MM.1S (cell line): ENCODE data around the gene SPI1.

Experiments
- DNase-seq: peaks from one replicate; pipeline ENCODE4 v3.0.0-alpha.2; 2015
- H2AFZ ChIP-seq: fragments of 300-600 bp; sonication (generic); 2 replicates; pipeline ENCODE4 v1.6.0; 2016; ENCODE audit warnings: antibody characterized with exemption, low read length
- H3F3A ChIP-seq: fragments of 300-600 bp; sonication (generic); 2 replicates; pipeline ENCODE4 v1.6.1; 2016; ENCODE audit warnings: mild to moderate bottlenecking, antibody characterized with exemption, low read length, moderate library complexity, mixed read lengths; ENCODE audit not compliant: insufficient read depth
- H3K27ac ChIP-seq: fragments of 300-600 bp; sonication (generic); 2 replicates; pipeline ENCODE4 v1.5.1; 2016; ENCODE audit warnings: mild to moderate bottlenecking, low read length
- H3K27me3 ChIP-seq: fragments of 300-600 bp; sonication (generic); replicated peaks from 2 replicates; pipeline ENCODE4 v1.6.0; 2016; ENCODE audit warnings: low read length; ENCODE audit not compliant: insufficient read depth
- H3K36me3 ChIP-seq: fragments of 300-600 bp; sonication (generic); replicated peaks from 2 replicates; pipeline ENCODE4 v1.6.1; 2016; ENCODE audit warnings: mild to moderate bottlenecking, low read length, mixed read lengths; ENCODE audit not compliant: insufficient read depth
- H3K4me1 ChIP-seq: fragments of 300-600 bp; sonication (generic); 2 replicates; pipeline ENCODE4 v1.6.1; 2016; ENCODE audit warnings: low read length, mixed read lengths
- H3K4me2 ChIP-seq: fragments of 300-600 bp; sonication (generic); 2 replicates; pipeline ENCODE4 v1.6.0; 2016; ENCODE audit warnings: low read depth, low read length
- H3K4me3 ChIP-seq: fragments of 300-600 bp; sonication (generic); 2 replicates; pipeline ENCODE4 v1.5.1; 2016; ENCODE audit warnings: low read length, mixed read lengths
- H3K79me2 ChIP-seq: fragments of 300-600 bp; sonication (generic); 2 replicates; pipeline ENCODE4 v1.6.1; 2016; ENCODE audit warnings: mixed run types, low read length, mixed read lengths
- H3K9ac ChIP-seq: fragments of 300-600 bp; sonication (generic); 2 replicates; pipeline ENCODE4 v1.6.1; 2016; ENCODE audit warnings: low read length, mixed read lengths
- H3K9me2 ChIP-seq: fragments of 300-600 bp; sonication (generic); replicated peaks from 2 replicates; pipeline ENCODE4 v1.6.1; 2016; ENCODE audit warnings: mild to moderate bottlenecking, low read length, mixed read lengths; ENCODE audit not compliant: insufficient read depth
- H3K9me3 ChIP-seq: fragments of 300-600 bp; sonication (generic); replicated peaks from 2 replicates; pipeline ENCODE4 v1.6.1; 2016; ENCODE audit warnings: mild to moderate bottlenecking, low read length, mixed read lengths; ENCODE audit not compliant: insufficient read depth
- H4K20me1 ChIP-seq: fragments of 300-600 bp; sonication (generic); 2 replicates; pipeline ENCODE4 v1.6.1; 2016; ENCODE audit warnings: mild to moderate bottlenecking, low read length, moderate library complexity, mixed read lengths; ENCODE audit not compliant: insufficient read depth
- CTCF ChIP-seq: fragments of 300-600 bp; sonication (generic); IDR thresholded peaks from 2 replicates; pipeline ENCODE4 v1.5.1; 2016; ENCODE audit warnings: antibody characterized with exemption, low read length, mixed read lengths
- EZH2 ChIP-seq: fragments of 300-600 bp; sonication (generic); optimal IDR thresholded peaks from 2 replicates; pipeline ENCODE3; 2017; ENCODE audit warnings: low read depth, mild to moderate bottlenecking, antibody characterized with exemption, low read length, mixed read lengths
- EZH2phosphoT487 ChIP-seq: fragments of 300-600 bp; sonication (generic); IDR thresholded peaks from 2 replicates; pipeline ENCODE4 v1.6.1; 2018; ENCODE audit warnings: antibody characterized with exemption, low read length

Gene SPI1

DNA sequence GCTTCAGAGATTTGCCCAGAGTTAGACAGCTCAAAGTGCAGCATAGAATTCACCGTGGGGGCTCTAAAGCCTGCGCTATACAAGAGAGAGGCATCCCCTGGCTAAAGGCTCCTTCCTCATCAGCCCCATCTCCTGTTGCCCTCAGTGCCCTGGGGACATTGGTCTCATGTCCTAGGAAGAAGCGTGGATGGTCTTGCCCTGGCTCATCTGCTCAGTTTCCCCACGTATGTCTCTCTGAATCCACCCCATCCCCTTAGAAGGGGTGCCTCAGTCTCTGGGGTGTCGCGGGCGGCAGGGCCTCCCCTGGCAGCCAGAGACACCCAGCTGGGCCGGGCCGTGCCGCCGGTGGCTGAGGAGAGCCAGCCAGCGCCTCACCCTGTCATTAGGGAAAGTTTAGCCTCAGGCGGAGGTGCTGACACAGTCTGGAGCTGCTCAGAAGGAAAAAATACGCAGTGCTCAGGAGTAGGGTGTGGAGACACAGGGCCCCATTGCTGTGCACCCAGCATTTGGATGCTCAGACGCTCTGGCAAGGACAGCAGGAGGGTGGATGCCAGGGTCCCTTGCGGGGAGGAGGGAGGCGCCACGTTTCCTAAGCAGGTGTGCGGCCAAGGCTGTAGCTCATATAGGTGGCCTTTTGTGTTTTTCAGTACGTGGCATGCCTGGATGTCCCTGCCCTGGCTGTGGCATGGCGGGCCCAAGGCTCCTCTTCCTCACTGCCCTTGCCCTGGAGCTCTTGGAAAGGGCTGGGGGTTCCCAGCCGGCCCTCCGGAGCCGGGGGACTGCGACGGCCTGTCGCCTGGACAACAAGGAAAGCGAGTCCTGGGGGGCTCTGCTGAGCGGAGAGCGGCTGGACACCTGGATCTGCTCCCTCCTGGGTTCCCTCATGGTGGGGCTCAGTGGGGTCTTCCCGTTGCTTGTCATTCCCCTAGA, 31.4 kb upstream of the SPI1 start:
- H3K4me2 ChIP-seq = peak overlapping the region; percentile 96; the same call in 1 of the 2 replicates
- no peak overlapping the region; the same call in 1 of the 2 replicates for H3K9ac ChIP-seq
- H3K27me3 ChIP-seq = no peaks in the 10 kb centered on the region
- no peak overlapping the region for H3K27ac ChIP-seq
- H3K9me3 ChIP-seq = no peaks in the 10 kb centered on the region
- H3F3A ChIP-seq = peaks cover 10% of the 10 kb centered on the region
- H3K9me2 ChIP-seq = no peaks in the 10 kb centered on the region
- H4K20me1 ChIP-seq = no peaks in the 10 kb centered on the region
- peaks cover 15% of the 10 kb centered on the region for H3K4me1 ChIP-seq
- TF ChIP-seq EZH2 (no peak), EZH2phosphoT487 (no peak)
- H3K36me3 ChIP-seq = no peaks in the 10 kb centered on the region
- H3K79me2 ChIP-seq = no peaks in the 10 kb centered on the region
- no peak for DNase-seq
- H2AFZ ChIP-seq = no peak overlapping the region
- H3K4me3 ChIP-seq = no peak overlapping the region

DNA sequence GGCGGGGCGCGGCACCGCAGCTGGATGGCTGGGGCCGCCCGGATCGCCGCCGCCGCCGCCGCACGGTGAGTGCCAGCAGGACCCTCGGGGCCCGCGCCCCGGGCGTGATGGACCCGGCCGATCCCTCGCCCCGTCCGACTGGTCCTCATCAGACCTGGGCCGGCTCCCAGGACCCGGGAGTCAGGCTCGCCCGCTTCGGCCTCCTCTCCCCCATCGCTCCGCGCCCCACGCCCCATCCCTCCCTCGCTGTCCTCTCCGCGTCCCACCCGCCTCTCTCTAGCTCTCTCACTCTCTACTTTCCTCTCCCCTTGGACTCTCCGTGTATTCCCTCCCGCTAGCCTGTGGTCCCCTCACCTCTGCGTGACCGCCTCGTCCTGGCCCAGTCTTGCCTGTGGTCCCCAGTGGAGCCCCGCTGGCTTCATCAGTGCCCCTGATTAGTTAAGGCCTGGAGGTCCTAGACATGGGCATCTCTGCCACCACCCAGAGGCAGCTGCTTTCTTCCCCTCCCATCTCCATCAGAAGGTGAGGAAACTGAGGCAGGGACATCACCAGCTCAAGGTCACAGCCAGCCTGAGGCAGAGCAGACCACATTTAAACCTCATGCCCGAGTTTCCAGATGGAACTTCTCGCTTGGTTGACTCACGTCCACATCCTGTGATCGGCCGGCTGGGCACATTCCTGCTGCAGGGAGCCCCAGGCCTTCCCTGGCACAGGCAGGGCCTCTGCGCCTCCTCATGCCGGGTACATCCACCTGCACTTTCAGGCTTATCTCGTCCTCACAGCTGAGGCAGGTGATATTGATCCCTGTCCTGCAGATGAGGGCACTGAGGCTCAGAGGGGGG, 30.5 kb upstream of the SPI1 start:
- TF ChIP-seq EZH2phosphoT487 (no peak), CTCF (no peak), EZH2 (no peak)
- H3K27ac ChIP-seq = no peak overlapping the region
- no peaks in the 10 kb centered on the region for H3K36me3 ChIP-seq
- H3K4me2 ChIP-seq = peak overlapping the region; percentile 96
- H3K4me1 ChIP-seq = peaks cover 15% of the 10 kb centered on the region
- H3K9me3 ChIP-seq = no peaks in the 10 kb centered on the region
- no peaks in the 10 kb centered on the region for H3K27me3 ChIP-seq
- DNase-seq = no peak
- H3K9me2 ChIP-seq = no peaks in the 10 kb centered on the region
- H3K79me2 ChIP-seq = no peaks in the 10 kb centered on the region
- H4K20me1 ChIP-seq = no peaks in the 10 kb centered on the region
- peak overlapping the region; percentile 74; the same call in 1 of the 2 replicates for H3K9ac ChIP-seq
- peak overlapping the region; percentile 75 for H3K4me3 ChIP-seq
- peaks cover 10% of the 10 kb centered on the region for H3F3A ChIP-seq
- H2AFZ ChIP-seq = peak overlapping the region; percentile 97

GRCh38 chr11:47407746-47408590, 29.6 kb upstream of the SPI1 start, which contains the start of gene SLC39A13:
SLC39A13 (plus strand) TSS chr11:47408590; CDS start chr11:47410095, 1,505 bp downstream.
- no peak for TF ChIP-seq EZH2
- TF ChIP-seq EZH2phosphoT487 = no peak
- peak; percentile 87 for TF ChIP-seq CTCF
- Histone ChIP-seq H3F3A (peaks cover 10% of the 10 kb centered on the region), H3K36me3 (no peaks in the 10 kb centered on the region), H2AFZ (peak within 1 kb of the TSS; percentile 97), H3K9me3 (no peaks in the 10 kb centered on the region), H3K4me1 (peaks cover 15% of the 10 kb centered on the region), H3K27me3 (no peaks in the 10 kb centered on the region), H3K9ac (peak within 1 kb of the TSS; percentile 74), H4K20me1 (no peaks in the 10 kb centered on the region), H3K4me3 (peak within 1 kb of the TSS; percentile 75), H3K79me2 (no peaks in the 10 kb centered on the region), H3K4me2 (peak within 1 kb of the TSS; percentile 96), H3K27ac (peak within 1 kb of the TSS; percentile 64; the same call in 1 of the 2 replicates), H3K9me2 (no peaks in the 10 kb centered on the region)
- peak; percentile 96 for DNase-seq
